ENCODE results near the gene COPZ2.
"Not testable (repeated sequence)": the region's sequence is repeated elsewhere in the genome, so short reads cannot be mapped to it uniquely, and the experiment has no call there.

COPZ2 gene

DNA sequence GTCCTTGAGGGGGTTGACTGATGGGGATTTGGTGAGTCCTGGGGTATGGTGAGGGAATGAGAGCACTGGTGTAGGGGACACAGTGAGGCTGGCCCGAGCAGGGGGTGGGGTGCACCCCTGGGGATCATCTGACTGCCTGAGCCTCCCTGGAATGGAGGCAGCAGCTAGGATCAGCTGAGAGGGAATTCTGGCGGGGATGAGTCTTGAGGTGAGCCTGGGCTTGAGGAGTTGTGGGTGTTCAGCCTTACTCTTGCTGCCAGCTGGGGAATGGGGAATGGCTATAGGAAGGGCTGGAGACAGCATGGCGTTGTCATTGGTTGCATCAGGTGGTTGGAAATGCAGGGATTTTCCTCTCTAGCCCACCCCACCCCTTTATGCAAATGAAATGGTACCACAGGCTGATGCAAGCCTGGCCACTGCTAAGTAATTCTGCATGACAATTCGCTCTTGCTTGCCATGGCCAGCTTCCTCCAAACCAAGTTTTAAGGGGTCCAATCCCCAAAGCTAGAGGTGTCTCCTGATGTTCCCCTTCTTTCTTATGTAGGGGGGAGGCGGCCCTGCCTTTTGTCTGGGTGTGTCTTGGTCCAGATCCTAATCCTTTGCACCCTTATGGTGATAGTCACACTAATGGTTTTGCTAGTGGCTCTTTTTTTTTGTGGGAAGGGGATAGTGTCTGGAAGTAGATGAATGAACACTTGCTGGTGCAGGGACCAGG is 18.1 kb upstream of the COPZ2 start:
- DNase-seq (ENCODE audit: low spot score), result no peak

DNA sequence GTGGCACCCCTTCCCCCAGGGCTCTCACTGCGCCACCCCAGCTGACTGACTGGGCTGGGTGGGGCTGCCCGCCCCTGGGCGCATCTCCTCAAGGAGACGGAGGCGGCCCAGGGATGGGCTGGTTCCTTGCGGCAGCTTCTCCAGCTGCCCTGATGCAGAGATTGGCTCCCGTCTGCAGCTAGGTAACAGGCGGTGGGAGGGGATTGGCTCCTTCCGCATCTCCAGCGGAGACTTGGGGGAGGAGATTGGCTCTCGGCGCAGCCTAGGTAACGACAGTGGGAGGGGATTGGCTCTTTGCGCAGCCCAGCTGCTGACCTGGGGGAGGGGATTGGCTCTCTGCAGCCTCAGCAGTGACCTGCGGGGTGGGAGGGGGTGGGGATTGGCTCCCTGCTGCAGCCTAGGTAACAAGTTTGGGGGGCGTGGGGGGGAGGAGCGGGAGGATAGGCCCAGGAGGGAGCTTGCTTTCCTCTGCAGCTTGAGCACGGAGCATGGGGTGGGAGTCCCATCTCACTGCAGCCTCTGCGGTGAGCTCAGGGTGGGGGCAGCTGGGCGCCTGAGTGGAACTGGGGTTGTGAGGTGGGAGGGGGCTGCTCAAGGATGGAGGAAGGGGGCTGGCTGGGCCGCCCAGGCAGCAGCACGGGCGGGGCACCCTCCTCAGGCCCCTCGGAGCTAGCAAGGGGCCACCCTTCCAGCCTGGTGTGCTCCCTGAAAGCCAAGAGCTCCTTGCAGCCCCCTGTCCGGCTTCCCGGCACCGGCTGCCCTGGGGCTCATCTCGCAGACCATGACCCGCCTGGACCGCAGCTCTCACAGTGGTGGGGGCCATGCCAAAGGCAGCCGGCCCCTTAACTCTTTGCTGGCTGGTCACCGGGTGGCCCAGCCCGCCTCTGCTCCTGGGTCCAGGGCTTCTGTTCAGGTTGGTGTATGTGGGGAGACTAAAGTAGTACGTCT is 16.9 kb upstream of the COPZ2 start:
- no peak for DNase-seq (ENCODE audit: low spot score)

DNA sequence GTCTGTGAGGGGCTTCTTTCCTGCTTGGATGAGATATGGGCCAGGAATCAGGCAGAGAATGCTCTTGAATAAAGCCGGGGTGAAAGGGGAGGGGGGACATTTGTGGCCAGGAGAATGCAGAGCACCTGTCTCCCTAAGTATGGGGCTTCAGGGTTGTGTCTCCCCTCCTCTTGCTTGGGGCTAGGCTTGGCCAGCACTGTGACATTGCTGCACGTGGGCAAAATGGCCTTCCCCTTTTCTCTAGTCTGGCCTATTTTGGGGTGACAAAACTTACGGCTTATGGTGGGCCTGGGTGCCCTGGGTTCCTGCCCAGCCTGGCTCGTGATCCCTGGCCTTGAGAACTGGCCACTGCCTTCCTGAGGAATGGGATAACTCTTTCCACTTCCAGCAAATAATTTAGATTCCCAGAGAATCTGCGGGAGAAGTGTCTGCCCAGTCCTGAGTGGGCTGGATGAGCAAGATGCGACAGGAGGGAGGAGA is 16.2 kb upstream of the COPZ2 start:
- DNase-seq (ENCODE audit: low spot score), result no peak

DNA sequence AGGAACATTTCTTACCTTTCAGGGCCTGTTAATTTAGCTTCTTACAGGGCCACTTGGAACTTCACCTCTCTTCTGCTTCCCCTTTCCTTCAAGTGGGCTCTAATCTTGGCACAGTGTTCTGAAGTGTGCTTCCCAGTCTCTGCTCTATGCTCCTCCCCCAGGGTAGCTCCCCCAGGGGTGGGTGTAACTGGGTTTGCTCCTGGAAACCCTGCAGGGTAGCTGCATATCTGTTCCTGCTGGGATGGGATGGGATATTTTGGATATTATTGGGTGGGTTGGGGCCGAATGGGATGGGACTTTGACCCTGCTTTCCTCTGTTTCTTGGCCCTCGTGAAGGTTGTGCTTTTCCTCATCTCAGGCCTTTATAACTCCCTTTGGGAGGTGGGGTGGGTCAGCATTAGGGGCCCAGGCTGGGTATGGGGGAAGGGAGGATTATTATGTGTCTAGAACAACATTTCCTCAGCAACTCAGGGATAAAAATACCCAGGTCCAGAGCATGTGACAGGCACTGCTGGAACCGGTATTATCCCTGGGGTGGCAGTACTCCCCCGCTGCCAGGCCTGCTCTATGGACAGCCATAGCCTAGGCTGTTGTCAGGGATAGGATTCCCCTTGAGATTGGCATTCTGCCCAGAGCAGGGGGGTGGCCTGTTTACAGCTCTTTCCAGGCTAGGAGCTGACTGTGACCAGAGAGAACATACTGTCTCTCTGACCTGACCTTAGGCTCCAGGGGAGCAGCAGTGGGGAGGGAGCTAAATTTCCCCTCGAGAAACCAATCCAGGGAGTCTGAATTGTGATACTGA is 15.6 kb upstream of the COPZ2 start:
- DNase-seq (ENCODE audit: low spot score), result no peak

GRCh38 chr17:48051706-48052486 is 14.3 kb upstream of the COPZ2 start:
- peak; percentile 46 for DNase-seq (ENCODE audit: low spot score)

- no peak for DNase-seq (ENCODE audit: low spot score)
Measured at GRCh38 chr17:48051283-48051682, 13.7 kb upstream of the COPZ2 start.

DNA sequence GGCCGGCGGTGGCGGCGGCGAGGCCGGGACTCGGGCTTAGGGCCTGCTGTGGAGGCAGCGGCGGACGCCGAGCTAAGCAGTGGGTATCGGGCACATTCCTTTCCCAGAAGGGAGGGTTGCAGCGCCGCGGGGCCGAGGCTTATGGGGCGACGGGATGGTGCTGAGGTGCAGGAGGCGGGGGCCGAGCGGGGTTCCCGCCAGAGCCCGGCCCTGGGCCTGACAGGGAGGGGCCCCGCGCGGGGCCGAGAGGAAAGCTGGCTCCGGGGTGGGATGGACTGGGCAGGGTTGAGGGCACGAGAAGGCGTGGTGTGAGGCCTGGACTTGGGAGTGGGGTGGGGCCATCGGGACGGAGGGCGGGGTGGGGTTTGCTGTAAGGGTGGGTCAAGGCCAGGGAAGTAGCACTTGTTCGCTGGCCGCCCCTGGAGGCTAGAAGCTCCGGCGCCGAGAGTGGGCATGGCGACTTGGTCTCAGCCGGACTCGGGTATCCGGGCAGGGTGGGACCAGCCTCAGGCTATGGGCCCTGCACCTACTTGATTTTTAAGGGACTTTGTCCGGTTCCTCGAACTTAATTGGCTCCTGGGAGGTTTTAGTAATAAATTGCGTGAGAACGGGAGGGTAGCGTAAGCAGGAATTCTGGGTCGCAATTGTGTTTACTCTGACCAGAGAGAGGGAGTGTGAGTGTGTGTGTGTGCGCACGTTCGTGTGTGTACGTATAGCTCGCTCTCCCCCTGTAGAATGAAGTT is 11.0 kb upstream of the COPZ2 start:
- DNase-seq (ENCODE audit: low spot score), result peak; percentile 74

GRCh38 chr17:48047741-48048383 is 10.3 kb upstream of the COPZ2 start, which contains the start of gene NFE2L1:
Gene NFE2L1 (plus strand): TSS chr17:48048359. CDS start chr17:48051119, 2,760 bp downstream.
- peak; percentile 97 for DNase-seq (ENCODE audit: low spot score)

GRCh38 chr17:48047113-48047740 is 9.6 kb upstream of the COPZ2 start:
- DNase-seq (ENCODE audit: low spot score), result peak; percentile 38

DNA sequence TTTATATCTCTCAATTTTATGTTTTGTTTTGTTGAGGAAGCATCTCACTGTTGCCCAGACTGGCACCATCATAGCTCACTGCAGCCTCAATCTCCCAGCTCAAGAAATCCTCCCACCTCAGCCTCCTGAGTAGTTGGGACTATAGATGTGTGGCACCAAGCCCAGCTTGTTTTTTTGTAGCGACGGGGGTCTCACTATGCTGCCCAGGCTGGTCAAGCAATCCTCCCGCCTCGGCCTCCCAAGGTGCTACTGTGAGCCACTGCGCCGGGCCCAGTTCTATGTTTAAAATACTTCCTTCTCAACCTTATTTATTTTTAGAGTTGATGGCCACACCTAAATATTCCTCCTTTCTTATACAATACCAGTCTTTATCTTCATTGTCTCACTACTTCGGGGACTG is 8.7 kb upstream of the COPZ2 start:
- no peak for DNase-seq (ENCODE audit: low spot score)

GRCh38 chr17:48045316-48046001 is 7.9 kb upstream of the COPZ2 start:
- no peak for DNase-seq (ENCODE audit: low spot score)

DNA sequence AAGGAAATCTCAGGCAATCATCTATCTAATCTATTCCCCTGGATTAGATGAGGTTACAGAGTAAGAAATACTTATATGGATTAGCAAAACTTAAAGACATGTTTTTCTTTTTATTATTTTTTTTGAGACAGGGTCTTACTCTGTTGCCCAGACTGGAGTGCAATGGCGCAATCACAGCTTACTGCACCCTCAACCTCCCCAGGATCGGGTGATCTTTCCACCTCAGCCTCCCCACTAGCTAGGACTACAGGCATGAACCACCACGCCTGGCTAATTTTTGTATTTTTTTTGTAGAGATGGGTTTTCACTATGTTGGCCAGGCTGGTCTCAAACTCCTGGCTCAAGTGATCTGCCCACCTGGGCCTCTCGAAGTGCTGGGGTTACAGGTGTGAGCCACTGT is 7.3 kb upstream of the COPZ2 start:
- DNase-seq (ENCODE audit: low spot score), result no peak

- DNase-seq (ENCODE audit: low spot score), result no peak
Measured at GRCh38 chr17:48043176-48043575, 5.6 kb upstream of the COPZ2 start.

- DNase-seq (ENCODE audit: low spot score), result no peak
Measured at GRCh38 chr17:48038687-48039086, 1.1 kb upstream of the COPZ2 start.

DNA sequence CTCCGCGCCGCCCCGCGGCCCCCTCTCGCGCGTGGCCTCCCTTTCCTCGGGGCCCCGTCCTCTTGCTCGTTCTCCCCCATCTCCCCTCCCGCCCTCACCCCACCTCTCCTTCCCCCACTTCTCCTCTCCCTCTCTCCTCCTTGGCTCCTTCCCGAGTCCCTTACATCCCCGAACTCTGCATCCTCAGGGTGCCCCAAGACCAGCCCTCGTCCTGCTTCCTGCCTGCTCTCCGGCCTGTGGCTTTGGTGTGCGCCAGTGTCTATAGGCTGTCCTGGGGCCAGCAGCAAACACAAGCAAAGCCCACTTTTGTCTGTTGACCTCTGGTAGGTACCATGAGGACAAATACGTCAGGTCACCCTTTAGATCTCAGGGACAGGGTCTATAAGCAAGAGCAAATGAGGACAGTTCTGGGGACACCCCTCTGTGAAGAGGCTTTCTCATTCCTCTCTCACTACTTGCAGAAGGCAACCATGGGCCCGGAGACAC is 284 bp upstream of the COPZ2 start:
- no peak for DNase-seq (ENCODE audit: low spot score)

GRCh38 chr17:48036693-48037035 is 933 bp downstream of the COPZ2 start:
- DNase-seq (ENCODE audit: low spot score), result no peak

GRCh38 chr17:48034734-48035133 is 2.9 kb downstream of the COPZ2 start:
- not testable (repeated sequence) for DNase-seq (ENCODE audit: low spot score)

DNA sequence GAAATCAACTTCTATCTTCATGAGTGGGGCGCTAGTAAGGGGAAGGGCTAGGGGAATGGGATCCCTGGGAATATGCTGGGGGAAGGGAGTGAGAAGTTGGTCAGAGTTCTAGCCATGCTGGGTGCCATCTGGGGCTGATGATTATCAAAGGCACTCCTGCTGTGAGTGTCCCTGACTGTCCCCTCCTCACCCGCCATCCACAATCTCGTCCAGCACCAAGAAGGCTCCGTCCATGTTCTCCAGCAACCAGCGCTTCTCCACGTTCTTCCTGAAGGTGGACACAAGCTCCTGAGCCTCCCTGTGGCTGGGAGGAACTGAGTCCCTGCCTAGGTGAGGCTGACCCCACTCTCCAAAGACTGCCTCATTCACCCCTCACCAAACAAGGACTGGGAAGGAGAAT is 5.6 kb downstream of the COPZ2 start:
- no peak for DNase-seq (ENCODE audit: low spot score)

GRCh38 chr17:48030531-48030930 is 7.1 kb downstream of the COPZ2 start:
- no peak for DNase-seq (ENCODE audit: low spot score)

Data from hematopoietic multipotent progenitor cell treated with erythropoietin and hydrocortisone succinate and interleukin-3 and kit ligand, for 17 days (in vitro differentiated cells).